Measurements from ENCODE around the gene PSMC3. TPM values are rescaled to one million over a fixed set of nuclear protein-coding genes. Genes with fewer than 3 reads are reported as not detected.

The PSMC3 gene
- total RNA-seq, 3 donors from 2014 or later (not counting 1 experiment from before 2014, with no cell fraction given): 74.0 to 85.9 (median 77.7) TPM

DNA sequence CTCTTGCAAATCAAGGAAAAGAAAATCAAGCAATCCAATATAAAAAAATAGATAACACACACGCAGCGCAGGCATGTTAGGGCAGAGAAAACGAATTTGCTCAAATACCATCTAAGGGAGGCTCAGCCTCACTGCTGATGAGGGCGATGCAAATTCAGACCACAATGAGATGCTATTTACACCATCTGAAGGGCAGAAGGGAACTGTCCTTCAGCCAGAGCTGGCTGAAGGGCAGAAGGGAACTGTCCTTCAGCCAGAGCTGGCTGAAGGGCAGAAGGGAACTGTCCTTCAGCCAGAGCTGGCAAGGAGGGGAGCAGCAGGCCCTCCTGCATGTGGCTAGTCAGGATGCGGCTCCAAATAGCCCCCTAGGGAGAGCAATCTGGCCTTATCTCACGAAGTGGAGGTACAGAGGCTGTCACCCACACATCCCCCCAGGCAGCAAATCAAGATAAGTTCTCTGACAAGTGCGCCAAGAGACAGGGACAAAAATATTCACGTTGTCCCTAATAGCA lies 25.4 kb downstream of the PSMC3 start:
- DNase-seq: no peak
- no peak for TF ChIP-seq CTCF (IDR thresholded peaks at IDR 0.05)
- Histone ChIP-seq H3K27me3 (ENCODE audit: control insufficient read depth, insufficient read depth, low read length) (no peaks in the 10 kb centered on the region), H3K36me3 (ENCODE audit: control insufficient read depth, insufficient read depth, low read length) (no peaks in the 10 kb centered on the region), H3K4me1 (ENCODE audit: control insufficient read depth, insufficient read depth, low read length) (peaks cover 26% of the 10 kb centered on the region), H3K4me3 (ENCODE audit: low read length) (peak overlapping the region; percentile 38), H3K27ac (ENCODE audit: low read length) (peak overlapping the region; percentile 53), H3K9me3 (ENCODE audit: control insufficient read depth, insufficient read depth, low read length) (no peaks in the 10 kb centered on the region)
- intact Hi-C loops (cut with micrococcal nuclease): loop anchor here (10.0 kb wide), 1 partner anchor 226 kb away; the partner anchor contains the start of gene ARFGAP2
- peak in 2 of 3 donors; percentile 40 to 74 for ATAC-seq
- H3K4me3 Mint-ChIP-seq: peak overlapping the region; percentile 69
- H3K36me3 Mint-ChIP-seq: no peaks in the 10 kb centered on the region
- 37% methylated on average over 6 of the region's 8 CpGs for WGBS (ENCODE audit: insufficient coverage)
- peaks cover 11 to 24% of the 10 kb centered on the region in 2 donors for H3K4me1 Mint-ChIP-seq
- H3K27me3 Mint-ChIP-seq (ENCODE audit: low read depth in 2 of 2): no peaks in the 10 kb centered on the region
- peak overlapping the region; percentile 75 to 82 for H3K27ac Mint-ChIP-seq
- H3K9me3 Mint-ChIP-seq: no peaks in the 10 kb centered on the region

DNA sequence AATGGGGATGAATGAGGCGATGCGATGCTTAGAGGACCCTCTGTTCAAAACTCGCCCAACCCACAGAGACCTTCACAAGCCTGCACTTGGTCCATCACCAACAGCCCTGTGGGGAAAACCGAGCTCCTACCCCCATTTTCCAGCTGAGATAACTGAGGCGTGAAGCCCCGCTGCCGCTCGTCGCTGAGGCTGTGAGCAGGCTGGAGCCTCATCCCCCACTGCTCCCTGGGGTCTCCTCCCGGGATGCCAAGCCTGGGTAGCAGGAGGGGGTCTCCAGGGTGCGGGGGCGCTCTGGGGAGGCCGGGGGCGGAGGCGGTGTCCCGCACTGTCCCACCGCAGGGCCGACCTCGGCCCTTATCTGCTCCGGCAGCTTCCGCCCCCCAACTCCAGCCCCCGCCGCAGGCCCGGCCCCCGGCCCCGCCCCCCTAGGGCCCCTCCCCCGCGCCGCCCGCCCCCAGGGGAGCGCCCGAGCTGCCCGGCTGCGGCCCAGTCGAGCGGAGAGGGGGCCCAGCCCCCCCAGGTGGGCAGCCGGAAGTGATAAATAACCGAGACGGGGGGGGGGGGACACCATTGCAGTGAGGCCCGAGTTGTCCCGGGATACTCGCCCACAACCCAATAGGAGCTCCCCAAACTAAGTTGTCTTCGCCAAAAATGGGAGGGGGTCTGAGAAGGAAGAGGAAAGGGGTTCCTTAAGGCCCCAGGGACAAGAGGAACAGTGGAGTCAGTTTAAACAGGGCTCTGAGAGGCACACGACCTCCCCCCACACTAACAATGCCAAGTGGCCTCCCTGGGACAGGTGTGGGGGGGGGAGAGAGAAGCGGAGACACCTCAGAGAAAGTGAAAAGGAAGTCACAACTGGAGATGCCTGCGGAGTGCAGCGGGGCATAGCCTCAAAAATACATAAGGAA lies 26.1 kb downstream of the PSMC3 start:
- peak overlapping the region; percentile 75 to 82 for H3K27ac Mint-ChIP-seq
- TF ChIP-seq CTCF (IDR thresholded peaks at IDR 0.05): no peak
- peaks cover 11 to 31% of the 10 kb centered on the region in 2 donors for H3K4me1 Mint-ChIP-seq
- peak overlapping the region; percentile 86 for H3K4me3 Mint-ChIP-seq
- peak; percentile 77 to 85 (median 83) for ATAC-seq
- H3K36me3 Mint-ChIP-seq: no peaks in the 10 kb centered on the region
- peak overlapping the region; percentile 71 for H3K27ac ChIP-seq (ENCODE audit: low read length)
- H3K9me3 Mint-ChIP-seq: no peaks in the 10 kb centered on the region
- intact Hi-C loops (cut with micrococcal nuclease): loop anchor here (10.0 kb wide), 1 partner anchor 225 kb away; the partner anchor contains the start of gene ARFGAP2
- H3K4me1 ChIP-seq (ENCODE audit: control insufficient read depth, insufficient read depth, low read length): peaks cover 33% of the 10 kb centered on the region
- DNase-seq: peak in 1 of 2 donors; percentile 56
- H3K27me3 Mint-ChIP-seq (ENCODE audit: low read depth in 2 of 2): no peaks in the 10 kb centered on the region
- H3K36me3 ChIP-seq (ENCODE audit: control insufficient read depth, insufficient read depth, low read length): no peaks in the 10 kb centered on the region
- H3K9me3 ChIP-seq (ENCODE audit: control insufficient read depth, insufficient read depth, low read length): no peaks in the 10 kb centered on the region
- peak overlapping the region; percentile 61 for H3K4me3 ChIP-seq (ENCODE audit: low read length)
- H3K27me3 ChIP-seq (ENCODE audit: control insufficient read depth, insufficient read depth, low read length): no peaks in the 10 kb centered on the region
- 7% methylated on average over 30 of the region's 47 CpGs for WGBS (ENCODE audit: insufficient coverage)

DNA sequence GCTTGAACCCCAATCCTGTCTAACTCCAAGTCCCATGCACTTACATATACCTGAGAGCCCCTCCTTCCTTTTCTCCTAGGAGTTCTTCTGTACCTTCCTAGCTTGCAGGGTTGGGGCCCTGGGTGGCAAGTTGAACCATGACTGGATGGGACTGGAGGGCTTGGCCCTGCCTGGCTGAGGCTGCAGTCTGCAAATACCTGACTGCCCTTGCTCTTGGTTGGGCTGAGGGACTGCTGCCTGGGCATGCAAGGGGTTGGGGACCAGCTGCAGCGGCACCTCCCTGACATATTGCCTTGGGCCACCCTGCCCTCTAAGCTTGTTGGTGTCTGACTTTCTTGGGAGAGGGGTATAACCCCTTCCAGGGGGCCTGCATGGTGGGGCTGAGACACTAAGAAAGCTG lies 27.7 kb downstream of the PSMC3 start:
- Histone ChIP-seq H3K27me3 (ENCODE audit: control insufficient read depth, insufficient read depth, low read length) (no peaks in the 10 kb centered on the region), H3K27ac (ENCODE audit: low read length) (no peak overlapping the region), H3K9me3 (ENCODE audit: control insufficient read depth, insufficient read depth, low read length) (no peaks in the 10 kb centered on the region), H3K4me3 (ENCODE audit: low read length) (no peak overlapping the region), H3K4me1 (ENCODE audit: control insufficient read depth, insufficient read depth, low read length) (peaks cover 49% of the 10 kb centered on the region), H3K36me3 (ENCODE audit: control insufficient read depth, insufficient read depth, low read length) (no peaks in the 10 kb centered on the region)
- H3K27ac Mint-ChIP-seq: peak overlapping the region in 1 of 2 donors; percentile 54
- peak in 1 of 2 donors; percentile 9 for DNase-seq
- intact Hi-C loops (cut with micrococcal nuclease): no loop called here
- no peaks in the 10 kb centered on the region for H3K27me3 Mint-ChIP-seq (ENCODE audit: low read depth in 2 of 2)
- H3K9me3 Mint-ChIP-seq: no peaks in the 10 kb centered on the region
- H3K36me3 Mint-ChIP-seq: no peaks in the 10 kb centered on the region
- peak overlapping the region; percentile 40 for H3K4me3 Mint-ChIP-seq
- peaks cover 21 to 47% of the 10 kb centered on the region in 2 donors for H3K4me1 Mint-ChIP-seq
- WGBS (ENCODE audit: insufficient coverage): 100% methylated on average over 1 of the region's 1 CpG
- TF ChIP-seq CTCF (IDR thresholded peaks at IDR 0.05): no peak
- no peak for ATAC-seq

Measured in natural killer cell (primary cell).